Renal cortex interstitium (tissue), 11 donors: ENCODE data around the gene YES1. TPM values are rescaled to one million over a fixed set of nuclear protein-coding genes. Genes with fewer than 3 reads are reported as not detected.
"Not testable (repeated sequence)": the region's sequence is repeated elsewhere in the genome, so short reads cannot be mapped to it uniquely, and the experiment has no call there.

Experiments used
- DNase-seq, 11 donors: peaks; one replicate each; pipeline ENCODE4 v3.0.0-alpha.2; 2013; ENCODE audit warnings: low read depth in 9 of 11, low spot score in 4 of 11; ENCODE audit errors: extremely low read depth in 1 of 11
- polyA plus RNA-seq, 3 donors: library from polyadenylated mRNA; unstranded; fragments of 120-200 nt; gene quantifications; one replicate each; pipeline ENCODE4 v1.2.1, GENCODE V29; 2013; ENCODE audit not compliant: insufficient read length in 3 of 3

The YES1 gene
- polyA plus RNA-seq, 3 donors: 67.1 to 76.0 (median 68.2) TPM

DNA sequence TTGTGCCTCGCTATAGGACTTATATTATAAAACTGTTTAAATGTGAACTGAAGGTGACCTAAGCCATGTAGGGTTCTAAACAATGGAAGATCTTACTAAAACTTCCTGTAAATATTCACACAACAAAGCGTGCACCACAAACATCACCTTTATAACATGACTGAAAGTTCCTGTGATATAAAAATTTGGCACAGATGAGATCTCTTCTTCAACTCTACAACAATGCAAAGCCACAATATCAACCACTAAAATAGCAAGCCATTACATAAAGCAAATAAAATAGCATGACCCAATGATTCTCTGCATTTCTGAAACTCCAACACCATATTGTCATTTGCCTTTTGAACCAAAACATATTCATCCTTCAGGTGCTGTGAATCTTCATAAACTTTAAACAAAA, 3.5 kb downstream of the YES1 start:
- no peak for DNase-seq

DNA sequence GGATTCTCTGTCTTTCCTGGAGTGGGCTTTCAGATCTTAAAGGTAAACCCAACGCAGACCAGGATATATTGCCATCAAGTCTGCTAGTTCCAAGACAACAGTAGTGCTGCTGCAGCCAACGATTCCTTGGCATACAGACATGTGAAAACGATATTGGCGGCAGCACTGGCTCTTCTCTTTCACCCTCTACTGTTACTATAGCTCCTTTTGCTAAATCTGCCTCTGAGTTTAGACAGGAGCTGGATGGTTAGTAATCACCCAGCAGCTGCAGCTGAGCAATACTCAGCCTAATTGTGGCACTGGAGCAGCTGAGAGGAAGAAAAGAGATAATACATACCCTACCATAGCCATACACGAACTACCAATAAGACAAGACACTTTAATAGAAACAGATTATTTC, 4.0 kb downstream of the YES1 start:
- DNase-seq: no peak

DNA sequence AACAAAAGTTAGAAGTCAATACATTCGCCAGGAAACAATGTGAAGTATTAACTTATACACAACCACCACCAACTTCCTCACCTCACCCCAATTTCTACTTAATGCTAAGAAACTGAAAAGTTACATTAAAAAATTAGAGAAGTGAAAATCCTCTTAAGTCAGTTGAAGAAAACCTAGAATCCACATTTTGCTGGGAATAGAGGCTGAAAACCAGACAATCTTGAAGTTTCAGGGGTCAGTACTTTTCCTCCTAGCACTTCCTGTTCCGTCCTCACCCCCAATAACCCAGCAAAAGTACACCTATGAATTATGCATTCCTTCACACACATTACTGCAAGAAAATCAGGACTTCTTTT, 6.3 kb downstream of the YES1 start:
- no peak for DNase-seq

DNA sequence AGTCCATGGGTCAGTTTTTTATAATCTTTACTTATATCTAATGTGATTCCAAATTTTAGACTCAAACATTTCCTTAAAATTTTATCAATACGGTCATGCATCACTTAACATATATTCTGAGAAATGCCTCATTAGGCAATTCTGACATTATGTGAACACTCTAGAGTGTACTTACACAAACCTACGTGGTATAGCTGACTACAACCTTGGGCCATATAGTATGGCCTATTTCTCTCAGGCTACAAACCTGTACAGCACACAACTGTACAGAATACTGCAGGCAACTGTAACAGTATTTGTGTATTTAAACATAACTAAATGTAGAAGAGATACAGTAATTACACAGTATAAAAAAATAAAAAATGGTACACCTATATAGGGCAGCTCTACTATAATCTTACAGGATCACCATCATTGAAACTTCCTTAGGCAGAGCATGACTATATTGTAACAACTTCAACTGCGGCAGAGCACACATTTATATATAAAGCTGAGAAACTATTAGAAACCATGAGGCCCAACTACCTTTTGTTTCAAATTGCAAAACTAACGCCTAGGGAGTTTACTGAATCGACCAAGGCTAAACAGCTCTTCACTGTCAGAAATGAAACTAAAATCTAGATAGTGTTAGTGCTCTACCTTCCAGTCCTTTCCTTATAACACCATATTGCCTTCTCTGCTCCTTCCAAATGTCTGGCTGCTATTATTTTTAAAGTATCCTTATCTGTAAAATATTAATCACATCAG, 6.9 kb downstream of the YES1 start:
- no peak for DNase-seq

DNA sequence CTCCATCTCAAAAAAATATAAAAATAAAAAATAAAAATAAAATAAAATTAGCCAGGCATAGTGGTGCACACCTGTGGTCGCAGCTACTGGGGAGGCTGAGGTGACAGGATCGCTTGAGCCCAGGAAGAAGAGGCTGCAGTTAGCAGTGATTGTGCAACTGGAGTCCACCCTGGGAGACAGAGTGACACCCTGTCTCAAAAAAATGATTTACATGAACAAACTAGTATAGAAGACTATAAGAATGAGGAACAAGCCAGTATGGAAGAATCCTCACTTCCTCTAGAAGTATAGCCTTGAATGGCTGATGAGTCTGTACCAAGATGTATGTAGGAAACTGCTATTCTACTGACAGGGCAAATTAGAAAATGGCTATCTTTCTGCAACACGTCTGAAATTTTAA, 10.9 kb downstream of the YES1 start:
- DNase-seq: no peak

DNA sequence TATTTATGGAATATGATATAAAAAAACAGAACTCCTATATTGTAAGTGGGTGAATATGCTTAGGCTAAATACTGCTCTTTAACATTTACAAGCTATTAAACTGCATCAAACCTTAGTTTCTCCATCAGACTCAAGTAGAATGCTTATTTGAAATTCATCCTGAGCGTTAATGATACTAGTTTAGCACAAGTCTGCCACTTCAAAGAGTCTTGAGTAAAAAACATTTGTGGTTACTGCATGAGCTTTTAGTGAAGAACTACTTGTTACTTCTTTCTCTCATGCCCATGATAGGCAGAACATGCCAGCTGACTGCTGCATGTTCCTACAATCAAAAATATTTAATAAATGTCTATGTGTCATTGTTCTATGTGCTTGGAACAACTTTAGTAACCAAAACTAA, 12.1 kb downstream of the YES1 start:
- no peak for DNase-seq

DNA sequence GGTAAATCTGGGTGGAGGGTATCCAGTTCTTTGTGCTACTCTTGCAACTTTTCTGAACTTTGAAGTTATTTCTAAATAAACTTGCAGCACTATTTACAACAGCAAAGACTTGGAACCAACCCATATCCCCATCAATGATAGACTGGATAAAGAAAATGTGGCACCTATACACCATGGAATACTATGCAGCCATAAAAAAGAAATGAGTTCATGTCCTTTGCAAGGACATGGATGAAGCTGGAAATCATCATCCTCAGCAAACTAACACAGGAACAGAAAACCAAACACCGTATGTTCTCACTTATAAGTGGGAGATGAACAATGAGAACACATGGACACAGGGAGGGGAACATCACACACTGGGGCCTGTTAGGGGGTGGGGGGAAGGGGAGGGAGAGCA, 16.7 kb downstream of the YES1 start:
- DNase-seq: not testable (repeated sequence)

DNA sequence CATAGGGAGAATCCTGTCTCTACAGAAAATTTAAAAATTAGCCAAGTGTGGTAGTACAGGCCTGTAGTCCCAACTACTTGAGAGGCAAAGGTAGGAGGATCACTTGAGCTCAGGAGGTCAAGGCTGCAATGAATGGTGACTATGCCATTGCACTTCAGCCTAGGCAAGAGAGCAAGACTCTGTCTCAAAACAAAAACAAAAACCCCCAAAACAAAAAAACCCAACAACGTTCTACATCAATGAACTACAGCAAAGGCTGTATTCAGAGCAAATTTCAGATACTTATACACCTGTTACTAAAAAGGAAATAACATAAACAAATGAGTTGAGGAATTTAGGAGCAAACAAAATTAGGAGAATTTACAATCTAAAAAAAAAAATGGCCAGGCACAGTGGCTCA, 22.6 kb downstream of the YES1 start:
- no peak for DNase-seq

DNA sequence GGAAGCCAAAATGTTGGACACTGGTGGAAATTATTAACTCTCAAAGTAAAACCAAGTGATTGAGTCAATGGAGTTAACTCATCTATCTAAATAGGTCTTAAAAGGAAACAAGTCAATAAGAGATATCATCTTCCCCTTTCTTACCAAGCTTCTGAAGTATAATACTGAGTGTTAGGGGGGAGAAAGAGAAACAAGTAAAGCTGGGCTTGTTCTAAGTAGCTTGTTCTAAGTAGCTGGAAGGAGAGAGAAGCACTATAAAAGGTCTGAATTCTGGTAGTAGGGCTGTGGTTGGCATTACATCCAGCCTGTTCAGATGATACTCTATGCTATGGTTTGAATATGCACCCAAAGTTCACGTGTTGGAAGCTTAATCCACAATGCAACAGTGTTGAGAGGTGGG, 26.8 kb downstream of the YES1 start:
- no peak for DNase-seq

DNA sequence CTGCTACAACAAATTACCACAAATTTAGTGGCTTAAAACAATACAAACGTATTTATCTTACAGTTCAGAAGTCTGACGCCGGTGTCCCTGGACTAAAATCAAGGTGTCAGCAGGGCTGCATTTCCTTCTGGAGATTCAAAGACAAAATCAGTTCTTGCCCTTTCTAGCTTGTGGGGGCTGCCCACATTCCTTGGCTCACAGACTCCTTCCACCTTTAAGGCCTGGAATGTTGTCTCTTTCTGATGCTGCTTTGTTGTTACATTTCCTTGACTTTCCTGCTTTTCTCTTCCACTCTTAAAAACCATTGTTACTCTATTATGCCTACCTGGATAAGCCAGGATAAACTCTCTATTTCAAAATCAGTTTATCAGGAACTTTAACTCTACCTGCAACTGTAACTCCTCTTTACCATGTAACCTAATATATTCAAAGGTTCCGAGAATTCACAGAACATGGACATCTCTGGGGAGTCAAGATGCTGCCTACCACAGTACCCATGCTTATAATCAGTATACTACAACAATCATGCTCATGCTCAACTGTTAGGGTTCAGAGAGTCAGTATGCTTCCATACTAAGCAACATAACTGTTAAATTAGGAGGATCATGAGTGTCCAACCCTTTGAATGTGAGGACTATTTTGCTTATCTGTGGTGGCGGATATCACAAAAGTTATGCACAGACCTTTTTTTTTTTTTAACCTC, 27.4 kb downstream of the YES1 start:
- DNase-seq: no peak

DNA sequence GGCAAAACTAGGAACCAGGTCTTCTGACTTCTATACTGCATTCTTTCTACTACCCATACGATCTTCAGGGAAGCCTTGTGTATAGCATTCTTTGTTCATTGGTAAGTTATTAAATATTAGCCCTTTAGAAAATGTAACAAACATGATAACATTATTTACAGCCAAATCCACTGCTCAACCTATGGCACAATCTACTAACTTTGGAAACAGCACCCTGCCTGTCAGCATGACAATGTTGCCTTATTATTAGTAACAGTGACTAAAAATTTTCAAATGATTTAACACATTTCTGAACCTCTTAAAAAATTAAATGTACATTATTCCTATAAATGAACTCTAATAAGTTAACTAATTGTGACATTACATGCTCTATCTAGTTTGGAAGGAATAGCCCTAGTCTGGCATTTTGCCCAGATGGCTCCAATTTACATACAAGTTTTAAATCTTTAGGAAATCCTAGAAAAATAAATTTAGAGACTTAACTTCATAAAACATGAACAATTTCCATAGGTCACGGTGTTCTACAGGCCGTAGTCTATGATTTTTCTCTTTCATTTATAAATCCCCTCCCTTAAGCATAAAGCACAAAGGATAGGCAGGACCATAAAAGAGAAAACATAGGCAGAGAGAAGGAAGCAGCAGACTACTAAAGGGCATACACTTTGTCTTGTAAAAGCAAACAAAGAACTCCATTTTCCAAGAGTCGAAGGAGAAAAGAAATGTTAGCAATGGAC, 33.7 kb downstream of the YES1 start:
- DNase-seq: peak in 4 of 11 donors; percentile 10 to 22 (median 14)

DNA sequence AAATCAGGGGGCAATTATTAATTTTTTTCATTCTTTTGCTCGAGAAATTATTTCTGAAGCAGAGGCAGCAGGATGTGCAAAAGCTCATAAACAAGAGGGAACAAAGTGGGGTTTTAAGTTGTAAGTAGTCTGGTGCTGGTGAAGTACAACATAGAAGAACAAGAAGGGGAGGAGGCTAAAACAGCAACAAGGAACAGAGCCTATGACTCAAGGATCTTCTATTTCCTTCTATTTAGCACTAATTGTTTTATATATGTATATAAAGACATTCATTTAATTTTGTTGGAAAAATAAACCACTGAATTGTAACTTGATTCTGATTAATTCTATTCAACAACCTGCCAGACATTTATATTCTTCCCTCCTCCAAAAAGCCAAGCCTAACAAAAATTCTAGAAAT, 35.0 kb downstream of the YES1 start:
- no peak for DNase-seq

DNA sequence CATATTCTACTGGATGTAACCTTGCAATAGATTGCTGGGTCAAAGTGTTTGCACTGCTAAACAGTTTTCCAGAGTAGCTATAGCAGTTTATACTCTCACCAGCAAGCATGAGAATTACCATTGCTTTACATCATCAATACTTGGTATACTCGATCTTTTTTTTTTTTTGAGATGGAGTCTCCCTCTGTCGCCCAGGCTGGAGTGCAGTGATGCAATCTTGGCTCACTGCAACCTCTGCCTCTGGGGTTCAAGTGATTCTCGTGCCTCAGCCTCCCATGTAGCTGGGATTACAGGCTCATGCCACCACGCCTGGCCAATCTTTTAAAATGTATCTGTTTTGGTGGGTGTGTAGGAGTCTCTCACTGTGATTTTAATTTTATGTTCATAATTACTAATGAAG, 36.0 kb downstream of the YES1 start:
- not testable (repeated sequence) for DNase-seq

DNA sequence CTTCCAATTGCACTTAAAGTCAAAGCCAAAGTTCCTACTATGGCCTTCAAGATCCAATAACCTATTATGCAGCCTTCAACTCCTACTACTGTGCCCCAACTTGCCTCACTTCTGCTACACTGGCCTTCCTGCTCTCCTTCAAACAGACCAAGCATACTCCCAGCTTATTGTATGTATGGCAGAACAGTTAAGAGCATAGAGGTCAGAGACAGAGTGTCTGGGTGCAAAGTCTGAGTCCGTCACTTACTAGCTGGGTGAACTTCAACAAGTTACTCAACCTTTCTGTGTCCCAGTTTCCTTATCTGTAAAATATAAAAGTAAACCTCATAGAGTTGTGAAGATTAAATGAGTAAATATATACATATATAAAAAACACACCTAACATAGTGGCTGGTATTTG, 37.2 kb downstream of the YES1 start:
- DNase-seq: no peak

DNA sequence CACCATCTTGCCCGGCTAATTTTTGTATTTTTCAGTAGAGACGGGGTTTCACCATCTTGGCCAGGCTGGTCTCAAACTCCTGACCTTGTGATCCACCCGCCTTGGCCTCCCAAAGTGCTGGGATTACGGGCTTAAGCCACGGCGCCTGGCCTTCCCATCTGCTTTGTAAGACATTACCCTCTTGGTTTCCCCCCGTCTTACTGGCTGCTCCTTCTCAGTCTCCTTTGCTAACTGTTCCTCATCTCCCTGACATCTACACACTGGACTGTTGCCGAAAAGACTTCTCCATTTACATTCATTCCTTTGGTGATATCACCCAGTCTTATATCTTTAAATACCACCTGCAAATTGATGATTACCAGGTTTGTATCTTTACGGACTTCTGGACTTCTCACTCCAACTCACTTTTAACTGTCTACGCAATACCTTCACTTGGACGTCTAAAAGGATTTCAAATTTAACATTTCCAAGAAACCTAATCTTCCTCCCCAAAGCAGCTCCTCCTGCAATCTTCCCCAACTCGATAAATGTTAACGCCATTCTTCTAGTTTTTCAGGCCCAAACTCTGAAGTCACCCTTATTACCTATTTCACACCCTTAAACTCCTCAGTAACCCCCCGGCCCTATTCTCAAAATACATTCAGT, 37.9 kb downstream of the YES1 start:
- no peak for DNase-seq

DNA sequence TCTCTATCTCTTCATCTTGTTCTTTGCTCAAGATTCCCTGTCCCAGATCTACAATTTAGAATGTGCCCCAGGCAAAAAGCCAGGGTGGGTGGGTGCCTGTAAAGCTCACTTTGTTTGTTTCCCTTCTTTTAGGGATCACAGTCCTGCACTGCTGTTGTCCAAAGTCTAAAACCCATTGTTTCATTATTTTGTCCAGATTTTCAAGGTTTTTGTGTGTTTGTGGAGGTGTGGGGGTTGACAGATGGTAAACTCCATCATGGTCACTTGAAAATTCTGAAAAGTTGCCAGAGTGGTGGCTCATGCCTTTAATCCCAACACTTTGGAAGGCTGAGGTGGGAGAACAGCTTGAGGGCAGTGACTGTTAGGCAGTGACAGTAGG, 41.5 kb downstream of the YES1 start:
- DNase-seq: no peak

DNA sequence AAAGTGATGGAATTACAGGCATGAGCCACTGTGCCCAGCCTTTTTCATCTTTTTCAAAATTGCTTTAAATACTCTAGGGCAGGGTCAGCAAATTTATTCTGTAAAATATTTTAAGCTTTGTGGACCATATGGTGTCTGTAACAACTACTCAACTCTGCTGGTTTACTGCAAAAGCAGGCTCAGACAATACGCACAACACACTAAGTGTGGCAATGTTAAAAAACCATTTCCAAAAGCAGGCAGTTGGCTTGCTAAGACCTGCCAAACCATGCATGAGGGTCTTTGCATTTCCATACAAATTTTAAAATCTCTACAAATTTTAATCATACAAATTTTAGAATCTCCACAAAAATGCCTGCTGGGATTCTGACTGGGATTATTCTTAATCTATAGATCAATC, 44.1 kb downstream of the YES1 start:
- DNase-seq: no peak

DNA sequence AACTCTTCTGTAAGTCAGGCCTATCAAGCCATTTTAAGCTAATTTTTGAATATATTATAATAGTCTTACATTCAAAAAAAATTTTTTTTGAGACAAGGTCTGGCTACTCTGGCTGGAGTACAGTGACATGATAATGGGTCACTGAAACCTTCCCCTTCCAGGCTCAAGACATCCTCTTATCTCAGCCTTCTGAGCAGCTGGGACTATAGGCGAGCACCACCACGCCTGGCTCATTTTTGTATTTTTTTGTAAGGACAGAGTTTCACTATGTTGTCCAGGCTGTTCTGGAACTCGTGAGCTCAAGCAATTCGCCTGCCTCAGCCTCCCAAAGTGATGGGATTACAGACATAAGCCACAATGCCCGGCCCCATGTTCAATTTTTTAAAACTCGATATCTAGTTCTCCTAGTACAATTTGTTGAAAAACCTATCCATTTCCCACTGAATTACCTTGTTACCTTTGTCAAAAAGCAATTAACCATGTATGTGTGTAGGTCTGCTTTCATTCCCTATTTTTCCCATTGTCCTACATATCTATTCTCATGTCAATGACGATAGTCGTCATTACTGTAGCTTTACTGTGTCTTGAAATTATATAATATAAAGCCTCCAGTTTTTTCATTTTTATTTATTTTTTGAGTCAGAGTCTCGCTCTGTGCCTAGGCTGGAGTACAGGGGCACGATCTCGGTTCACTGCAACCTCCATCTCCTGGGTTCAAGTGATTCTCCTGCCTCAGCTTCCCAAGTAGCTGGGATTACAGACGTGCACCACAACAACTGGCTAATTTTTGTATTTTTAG, 44.8 kb downstream of the YES1 start:
- DNase-seq: no peak

DNA sequence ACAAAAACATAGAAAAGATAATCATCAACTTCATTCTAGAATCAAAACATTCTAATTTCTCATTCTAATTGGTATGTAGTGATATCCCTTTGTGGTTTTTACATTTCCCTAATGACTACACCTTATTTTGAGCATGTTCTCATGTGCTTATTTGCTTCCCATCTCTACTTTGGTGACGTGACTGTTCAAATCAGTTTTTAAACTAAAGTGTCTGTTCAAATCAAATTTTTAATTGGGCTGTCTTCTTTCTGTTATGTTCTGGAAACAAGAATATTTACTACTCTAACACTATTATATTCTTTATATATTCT, 45.5 kb downstream of the YES1 start:
- no peak for DNase-seq
